ENCODE data around the gene STXBP1. TPM values are rescaled to one million over a fixed set of nuclear protein-coding genes. Genes with fewer than 3 reads are reported as not detected.
A peak's percentile ranks its signal among the peaks of the same experiment; 100 is the strongest.

The STXBP1 gene
- total RNA-seq, 1 donor = 19.9 TPM

- H3K27ac ChIP-seq (ENCODE audit: low read depth, low read length) = peak overlapping the region; percentile 82
- peak overlapping the region; percentile 95 for H3K4me2 ChIP-seq (ENCODE audit: insufficient read depth, low read length)
- H3K4me1 ChIP-seq (ENCODE audit: insufficient read depth, low read length) = peaks cover 9% of the 10 kb centered on the region
- TF ChIP-seq CTCF (IDR thresholded peaks at IDR 0.05; ENCODE audit: extremely low read depth, low read depth, low read length) = no peak
- peak; percentile 89 for DNase-seq (ENCODE audit: insufficient read length, low spot score, missing footprints)
- H3K9me3 ChIP-seq (ENCODE audit: low read depth, low read length) = no peaks in the 10 kb centered on the region
- peak overlapping the region; percentile 86 for H3K4me3 ChIP-seq (ENCODE audit: insufficient read depth, low read length)
- H3K36me3 ChIP-seq (ENCODE audit: insufficient read depth, low read length) = no peaks in the 10 kb centered on the region
- peaks cover 17% of the 10 kb centered on the region for H3K79me2 ChIP-seq (ENCODE audit: insufficient read depth, low read length)
- H3K27me3 ChIP-seq (ENCODE audit: insufficient read depth, low read length) = no peaks in the 10 kb centered on the region
- peaks cover 15% of the 10 kb centered on the region for H4K20me1 ChIP-seq (ENCODE audit: insufficient read depth, low read length)
- H2AFZ ChIP-seq (ENCODE audit: low read length) = peak overlapping the region; percentile 99
Measured at GRCh38 chr9:127714951-127715469, 102.9 kb downstream of the STXBP1 start.

GRCh38 chr9:127715470-127716337 lies 103.6 kb downstream of the STXBP1 start, which contains the start of the genes PTRH1 and TTC16:
Gene PTRH1, minus strand, starts transcription at chr9:127715663. Its CDS starts 24 bp downstream, at chr9:127715639.
Gene TTC16, plus strand, starts transcription at chr9:127716079. Its CDS starts 67 bp downstream, at chr9:127716146.
- Histone ChIP-seq H3K4me1 (ENCODE audit: insufficient read depth, low read length) (peaks cover 9% of the 10 kb centered on the region), H2AFZ (ENCODE audit: low read length) (peak within 1 kb of the TSS; percentile 99), H3K27me3 (ENCODE audit: insufficient read depth, low read length) (no peaks in the 10 kb centered on the region), H3K4me3 (ENCODE audit: insufficient read depth, low read length) (peak within 1 kb of the TSS; percentile 86), H3K36me3 (ENCODE audit: insufficient read depth, low read length) (no peaks in the 10 kb centered on the region), H3K4me2 (ENCODE audit: insufficient read depth, low read length) (peak within 1 kb of the TSS; percentile 95), H3K27ac (ENCODE audit: low read depth, low read length) (peak within 1 kb of the TSS; percentile 82), H3K9me3 (ENCODE audit: low read depth, low read length) (no peaks in the 10 kb centered on the region), H3K79me2 (ENCODE audit: insufficient read depth, low read length) (peaks cover 17% of the 10 kb centered on the region), H4K20me1 (ENCODE audit: insufficient read depth, low read length) (peaks cover 15% of the 10 kb centered on the region)
- no peak for TF ChIP-seq CTCF (IDR thresholded peaks at IDR 0.05; ENCODE audit: extremely low read depth, low read depth, low read length)
- peak; percentile 100 for DNase-seq (ENCODE audit: insufficient read length, low spot score, missing footprints)

GRCh38 chr9:127716412-127716811 lies 104.3 kb downstream of the STXBP1 start:
- H3K4me3 ChIP-seq (ENCODE audit: insufficient read depth, low read length) = peak overlapping the region; percentile 86
- TF ChIP-seq CTCF (IDR thresholded peaks at IDR 0.05; ENCODE audit: extremely low read depth, low read depth, low read length) = no peak
- peak overlapping the region; percentile 82 for H3K27ac ChIP-seq (ENCODE audit: low read depth, low read length)
- peak; percentile 29 for DNase-seq (ENCODE audit: insufficient read length, low spot score, missing footprints)
- peak overlapping the region; percentile 99 for H2AFZ ChIP-seq (ENCODE audit: low read length)
- peaks cover 15% of the 10 kb centered on the region for H4K20me1 ChIP-seq (ENCODE audit: insufficient read depth, low read length)
- H3K9me3 ChIP-seq (ENCODE audit: low read depth, low read length) = no peaks in the 10 kb centered on the region
- H3K79me2 ChIP-seq (ENCODE audit: insufficient read depth, low read length) = peaks cover 17% of the 10 kb centered on the region
- H3K36me3 ChIP-seq (ENCODE audit: insufficient read depth, low read length) = no peaks in the 10 kb centered on the region
- peak overlapping the region; percentile 95 for H3K4me2 ChIP-seq (ENCODE audit: insufficient read depth, low read length)
- peaks cover 9% of the 10 kb centered on the region for H3K4me1 ChIP-seq (ENCODE audit: insufficient read depth, low read length)
- H3K27me3 ChIP-seq (ENCODE audit: insufficient read depth, low read length) = no peaks in the 10 kb centered on the region

- Histone ChIP-seq H3K4me3 (ENCODE audit: insufficient read depth, low read length) (no peak overlapping the region), H4K20me1 (ENCODE audit: insufficient read depth, low read length) (peaks cover 11% of the 10 kb centered on the region), H2AFZ (ENCODE audit: low read length) (no peak overlapping the region), H3K4me1 (ENCODE audit: insufficient read depth, low read length) (peaks cover 9% of the 10 kb centered on the region), H3K79me2 (ENCODE audit: insufficient read depth, low read length) (peaks cover 14% of the 10 kb centered on the region), H3K27me3 (ENCODE audit: insufficient read depth, low read length) (no peaks in the 10 kb centered on the region), H3K36me3 (ENCODE audit: insufficient read depth, low read length) (no peaks in the 10 kb centered on the region), H3K9me3 (ENCODE audit: low read depth, low read length) (no peaks in the 10 kb centered on the region), H3K4me2 (ENCODE audit: insufficient read depth, low read length) (no peak overlapping the region), H3K27ac (ENCODE audit: low read depth, low read length) (no peak overlapping the region)
- no peak for DNase-seq (ENCODE audit: insufficient read length, low spot score, missing footprints)
- no peak for TF ChIP-seq CTCF (IDR thresholded peaks at IDR 0.05; ENCODE audit: extremely low read depth, low read depth, low read length)
Measured at GRCh38 chr9:127717766-127718165, 105.7 kb downstream of the STXBP1 start.
